ENCODE data around the gene PPIP5K1. TPM values are rescaled to one million over a fixed set of nuclear protein-coding genes. Genes with fewer than 3 reads are reported as not detected.

PPIP5K1 gene
- total and polyA plus RNA-seq, 10 donors = 4.5 to 62.0 (median 36.3) TPM

- no peaks in the 10 kb centered on the region for H3K36me3 ChIP-seq
- no peaks in the 10 kb centered on the region for H3K9me3 ChIP-seq
- DNase-seq = peak; percentile 100
- H3K4me3 ChIP-seq = peak overlapping the region; percentile 41 to 79 (median 75)
- peaks cover 0 to 10% (median 0%) of the 10 kb centered on the region in 7 donors for H3K27me3 ChIP-seq (replicated peaks in 1 of 7)
- H3K27ac ChIP-seq = peak overlapping the region; percentile 54 to 86 (median 80)
- WGBS, 5 donors = 0 to 1% (median 1%) methylated on average over 33 to 41 of the region's 41 CpGs
- intact Hi-C loops (cut with DNase I; ENCODE audit: low total_unique reads) = no loop called here
- H3K4me1 ChIP-seq = peaks cover 4 to 25% (median 17%) of the 10 kb centered on the region in 6 donors
- TF ChIP-seq POLR2AphosphoS5 (IDR thresholded peaks at IDR 0.05) (peak; percentile 57 to 89 (median 81)), CTCF (IDR thresholded peaks at IDR 0.05 in 8 of 11, conservative IDR thresholded peaks at IDR 0.05 in 3 of 11) (peak in 8 of 11 experiments; percentile 7 to 57 (median 30)), POLR2A (IDR thresholded peaks at IDR 0.05) (no peak)
These were observed 79.6 kb downstream of the PPIP5K1 start for GRCh38 chr15:43510200-43511011.

- no peak for TF ChIP-seq CTCF (IDR thresholded peaks at IDR 0.05 in 8 of 11, conservative IDR thresholded peaks at IDR 0.05 in 3 of 11)
- TF ChIP-seq POLR2AphosphoS5 (IDR thresholded peaks at IDR 0.05) = no peak
- TF ChIP-seq POLR2A (IDR thresholded peaks at IDR 0.05) = no peak
- Histone ChIP-seq H3K36me3 (no peaks in the 10 kb centered on the region), H3K4me3 (peak overlapping the region in 6 of 8 donors; percentile 60 to 79 (median 75)), H3K9me3 (no peaks in the 10 kb centered on the region), H3K27me3 (replicated peaks in 1 of 7) (peaks cover 0 to 7% (median 0%) of the 10 kb centered on the region in 7 donors), H3K4me1 (peaks cover 4 to 25% (median 17%) of the 10 kb centered on the region in 6 donors), H3K27ac (peak overlapping the region; percentile 54 to 86 (median 80))
- WGBS, 5 donors = 58 to 61% (median 60%) methylated on average over 8 of the region's 8 CpGs
- intact Hi-C loops (cut with DNase I; ENCODE audit: low total_unique reads) = no loop called here
- no peak for DNase-seq
These were observed 80.3 kb downstream of the PPIP5K1 start for GRCh38 chr15:43509660-43510199.

- H3K27ac ChIP-seq = peak overlapping the region in 6 of 8 donors; percentile 74 to 86 (median 81)
- DNase-seq = no peak
- 70 to 80% (median 75%) methylated on average over 9 of the region's 9 CpGs for WGBS, 5 donors
- peaks cover 4 to 23% (median 17%) of the 10 kb centered on the region in 6 donors for H3K4me1 ChIP-seq
- TF ChIP-seq POLR2AphosphoS5 (IDR thresholded peaks at IDR 0.05) (no peak), CTCF (IDR thresholded peaks at IDR 0.05 in 8 of 11, conservative IDR thresholded peaks at IDR 0.05 in 3 of 11) (no peak), POLR2A (IDR thresholded peaks at IDR 0.05) (no peak)
- H3K9me3 ChIP-seq = no peaks in the 10 kb centered on the region
- peak overlapping the region in 1 of 8 donors; percentile 62 for H3K4me3 ChIP-seq
- intact Hi-C loops (cut with DNase I; ENCODE audit: low total_unique reads) = no loop called here
- H3K36me3 ChIP-seq = no peaks in the 10 kb centered on the region
- peaks cover 0 to 7% (median 0%) of the 10 kb centered on the region in 7 donors for H3K27me3 ChIP-seq (replicated peaks in 1 of 7)
These were observed 80.9 kb downstream of the PPIP5K1 start for GRCh38 chr15:43508991-43509659.

Data from spleen (tissue), 11 donors.